GM19023 (cell line): ENCODE results near the gene BOLA3.
"Not testable (repeated sequence)": the region's sequence is repeated elsewhere in the genome, so short reads cannot be mapped to it uniquely, and the experiment has no call there.

Experiments
- ATAC-seq: cut with Tn5 transposase; IDR thresholded peaks from one replicate; pipeline ENCODE4 v1.9.1; 2021; ENCODE audit warnings: mild to moderate bottlenecking, moderate library complexity; ENCODE audit not compliant: unreplicated experiment

Gene BOLA3

GRCh38 chr2:74105413-74105812 is 42.3 kb downstream of the BOLA3 start:
- no peak for ATAC-seq

- ATAC-seq = no peak
These were observed 42.9 kb downstream of the BOLA3 start for GRCh38 chr2:74104839-74105238.

GRCh38 chr2:74103763-74104162 is 43.9 kb downstream of the BOLA3 start:
- no peak for ATAC-seq

GRCh38 chr2:74102516-74102915 is 45.2 kb downstream of the BOLA3 start:
- no peak for ATAC-seq

GRCh38 chr2:74101574-74102300 is 46.0 kb downstream of the BOLA3 start:
- no peak for ATAC-seq

- ATAC-seq = no peak
These were observed 47.2 kb downstream of the BOLA3 start for GRCh38 chr2:74100254-74101216.

GRCh38 chr2:74099835-74100234 is 47.9 kb downstream of the BOLA3 start:
- ATAC-seq = no peak

GRCh38 chr2:74099271-74099670 is 48.4 kb downstream of the BOLA3 start:
- ATAC-seq = no peak

GRCh38 chr2:74097574-74097973 is 50.1 kb downstream of the BOLA3 start:
- ATAC-seq = no peak

GRCh38 chr2:74096052-74096451 is 51.7 kb downstream of the BOLA3 start:
- no peak for ATAC-seq

GRCh38 chr2:74095632-74096031 is 52.1 kb downstream of the BOLA3 start:
- no peak for ATAC-seq

- ATAC-seq = no peak
These were observed 53.4 kb downstream of the BOLA3 start for GRCh38 chr2:74094291-74094690.

GRCh38 chr2:74093840-74094239 is 53.9 kb downstream of the BOLA3 start:
- ATAC-seq = no peak

- ATAC-seq = no peak
These were observed 54.3 kb downstream of the BOLA3 start for GRCh38 chr2:74093426-74093825.

- no peak for ATAC-seq
These were observed 55.4 kb downstream of the BOLA3 start for GRCh38 chr2:74092275-74092674.

GRCh38 chr2:74091391-74091790 is 56.3 kb downstream of the BOLA3 start:
- no peak for ATAC-seq

- no peak for ATAC-seq
These were observed 57.6 kb downstream of the BOLA3 start for GRCh38 chr2:74089816-74090745.

GRCh38 chr2:74088676-74089075 is 59.0 kb downstream of the BOLA3 start:
- ATAC-seq = not testable (repeated sequence)

- ATAC-seq = no peak
These were observed 60.0 kb downstream of the BOLA3 start for GRCh38 chr2:74087696-74088095.

GRCh38 chr2:74086021-74086420 is 61.7 kb downstream of the BOLA3 start:
- ATAC-seq = no peak
